Measurements from ENCODE around the gene ZNF839.

The ZNF839 gene

GRCh38 chr14:102378830-102379229, 59.3 kb downstream of the ZNF839 start:
- DNase-seq, result no peak

DNA sequence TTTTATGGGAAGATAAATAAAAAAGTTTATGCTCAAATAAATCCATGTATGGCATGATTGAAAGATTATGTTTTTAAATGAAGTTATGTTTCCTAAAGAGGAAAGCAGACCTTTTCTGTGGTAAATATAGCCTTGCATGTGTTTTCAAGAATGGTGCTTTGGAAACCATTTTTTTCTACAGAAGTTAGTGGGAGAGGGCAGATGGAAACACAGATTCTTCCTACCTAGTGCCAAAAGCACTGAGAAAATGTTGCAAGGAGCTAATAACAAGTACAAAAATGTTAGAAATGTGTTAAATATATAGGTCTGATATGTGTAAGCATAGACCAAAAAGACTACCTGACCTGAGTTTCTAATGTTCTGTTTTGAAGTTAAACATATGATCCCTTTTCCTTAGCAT, 67.5 kb downstream of the ZNF839 start:
- DNase-seq, result no peak

DNA sequence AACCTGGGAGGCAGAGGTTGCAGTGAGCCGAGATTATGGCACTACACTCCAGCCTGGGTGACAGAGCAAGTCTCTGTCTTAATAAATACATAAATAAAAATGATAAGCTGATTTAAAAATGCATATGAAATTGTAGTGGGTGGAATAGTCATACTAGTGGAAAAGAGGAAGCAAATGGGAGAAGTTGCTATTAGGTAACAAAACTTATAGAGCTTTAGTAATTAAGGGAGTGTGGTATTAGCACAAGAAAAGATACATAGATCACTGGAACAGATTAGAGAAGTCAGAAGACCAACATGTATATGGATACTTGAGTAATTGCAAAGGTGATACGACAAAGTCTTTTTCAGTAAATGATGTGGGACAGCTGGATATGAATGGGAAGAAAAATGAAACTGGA, 69.7 kb downstream of the ZNF839 start:
- DNase-seq, result no peak

- DNase-seq, result peak in 1 of 51 donors; percentile 17
These were observed 70.7 kb downstream of the ZNF839 start for GRCh38 chr14:102390064-102390855.

Data from hypothalamus (tissue), 51 donors.